Fibroblast of mammary gland (primary cell): ENCODE data around the gene SLC16A7.

Experiments used
- DNase-seq: peaks from one replicate; pipeline ENCODE4 v3.0.0-alpha.2; 2010; ENCODE audit warnings: low read depth
- H3K4me3 ChIP-seq: 2 replicates; pipeline ENCODE4 v1.5.1; 2011; ENCODE audit warnings: low read depth, mild to moderate bottlenecking, low read length, moderate library complexity; ENCODE audit not compliant: control insufficient read depth
- TF ChIP-seq, protein P1 (sequence below): conservative IDR thresholded peaks from 2 replicates; pipeline ENCODE4 v1.5.1; 2011; ENCODE audit warnings: low read depth, low read length, inconsistent platforms; ENCODE audit not compliant: control insufficient read depth, insufficient read depth

The SLC16A7 gene, protein sequence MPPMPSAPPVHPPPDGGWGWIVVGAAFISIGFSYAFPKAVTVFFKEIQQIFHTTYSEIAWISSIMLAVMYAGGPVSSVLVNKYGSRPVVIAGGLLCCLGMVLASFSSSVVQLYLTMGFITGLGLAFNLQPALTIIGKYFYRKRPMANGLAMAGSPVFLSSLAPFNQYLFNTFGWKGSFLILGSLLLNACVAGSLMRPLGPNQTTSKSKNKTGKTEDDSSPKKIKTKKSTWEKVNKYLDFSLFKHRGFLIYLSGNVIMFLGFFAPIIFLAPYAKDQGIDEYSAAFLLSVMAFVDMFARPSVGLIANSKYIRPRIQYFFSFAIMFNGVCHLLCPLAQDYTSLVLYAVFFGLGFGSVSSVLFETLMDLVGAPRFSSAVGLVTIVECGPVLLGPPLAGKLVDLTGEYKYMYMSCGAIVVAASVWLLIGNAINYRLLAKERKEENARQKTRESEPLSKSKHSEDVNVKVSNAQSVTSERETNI

DNA sequence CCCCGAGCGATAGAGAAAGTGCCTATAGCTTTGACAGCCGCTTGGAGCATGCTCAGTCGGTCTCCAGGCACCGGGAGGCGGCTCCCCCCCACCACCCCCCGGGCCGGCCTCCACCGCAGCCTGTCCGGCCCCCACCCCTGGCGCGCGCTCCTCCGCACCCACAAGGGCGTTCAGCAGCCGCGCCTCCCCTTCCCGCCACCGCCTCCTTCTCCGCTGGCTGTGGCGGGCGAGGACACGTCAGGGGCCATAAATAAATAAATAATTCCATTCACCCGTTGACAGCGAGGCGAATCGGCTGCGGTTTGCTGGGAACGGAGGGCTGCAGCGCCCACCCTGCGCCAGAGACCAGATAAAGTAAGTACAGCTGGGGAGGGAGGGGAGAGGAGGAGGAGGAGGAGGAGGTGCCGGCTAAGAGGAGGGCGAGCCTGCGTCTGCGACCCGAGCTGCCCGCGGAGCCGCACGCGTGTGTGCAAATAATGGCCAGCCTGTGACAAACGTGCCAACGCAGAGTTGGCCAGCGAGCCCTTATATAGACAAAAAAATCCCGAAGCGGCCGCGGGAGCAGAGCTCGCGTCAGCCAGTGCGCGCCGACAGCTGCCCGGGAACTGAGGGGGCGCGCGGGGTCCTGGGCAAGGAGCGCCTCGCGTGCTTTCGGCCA is at the start of gene SLC16A7:
TSS of gene SLC16A7 (plus strand) at position 147 of the 658 bp plus-strand sequence. CDS start 108,773 bp downstream, outside the sequence.
- DNase-seq, result peak; percentile 86
- peak within 1 kb of the TSS; percentile 76 for H3K4me3 ChIP-seq
- TF ChIP-seq, protein P1, sequence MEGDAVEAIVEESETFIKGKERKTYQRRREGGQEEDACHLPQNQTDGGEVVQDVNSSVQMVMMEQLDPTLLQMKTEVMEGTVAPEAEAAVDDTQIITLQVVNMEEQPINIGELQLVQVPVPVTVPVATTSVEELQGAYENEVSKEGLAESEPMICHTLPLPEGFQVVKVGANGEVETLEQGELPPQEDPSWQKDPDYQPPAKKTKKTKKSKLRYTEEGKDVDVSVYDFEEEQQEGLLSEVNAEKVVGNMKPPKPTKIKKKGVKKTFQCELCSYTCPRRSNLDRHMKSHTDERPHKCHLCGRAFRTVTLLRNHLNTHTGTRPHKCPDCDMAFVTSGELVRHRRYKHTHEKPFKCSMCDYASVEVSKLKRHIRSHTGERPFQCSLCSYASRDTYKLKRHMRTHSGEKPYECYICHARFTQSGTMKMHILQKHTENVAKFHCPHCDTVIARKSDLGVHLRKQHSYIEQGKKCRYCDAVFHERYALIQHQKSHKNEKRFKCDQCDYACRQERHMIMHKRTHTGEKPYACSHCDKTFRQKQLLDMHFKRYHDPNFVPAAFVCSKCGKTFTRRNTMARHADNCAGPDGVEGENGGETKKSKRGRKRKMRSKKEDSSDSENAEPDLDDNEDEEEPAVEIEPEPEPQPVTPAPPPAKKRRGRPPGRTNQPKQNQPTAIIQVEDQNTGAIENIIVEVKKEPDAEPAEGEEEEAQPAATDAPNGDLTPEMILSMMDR, result no peak

DNA sequence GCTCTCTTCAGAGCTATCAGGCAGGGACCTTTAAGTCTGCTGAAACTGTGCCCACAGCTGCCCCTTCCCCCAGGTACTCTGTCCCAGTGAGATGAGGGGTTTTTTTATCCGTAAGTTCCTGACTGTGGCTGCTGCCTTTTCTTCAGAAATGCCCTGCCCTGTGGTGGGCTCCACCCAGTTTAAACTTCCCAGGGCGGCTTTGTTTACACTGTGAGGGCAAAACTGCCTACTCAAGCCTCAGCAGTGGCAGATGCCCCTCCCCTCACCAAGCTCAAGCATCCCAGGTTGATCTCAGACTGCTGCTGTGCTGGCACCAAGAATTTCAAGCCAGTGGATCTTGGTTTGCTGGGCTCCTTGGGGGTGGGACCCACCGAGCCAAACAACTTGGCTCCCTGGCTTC is 46.9 kb upstream of the SLC16A7 start:
- no peak overlapping the region for H3K4me3 ChIP-seq
- no peak for DNase-seq
- TF ChIP-seq, protein P1, result no peak

DNA sequence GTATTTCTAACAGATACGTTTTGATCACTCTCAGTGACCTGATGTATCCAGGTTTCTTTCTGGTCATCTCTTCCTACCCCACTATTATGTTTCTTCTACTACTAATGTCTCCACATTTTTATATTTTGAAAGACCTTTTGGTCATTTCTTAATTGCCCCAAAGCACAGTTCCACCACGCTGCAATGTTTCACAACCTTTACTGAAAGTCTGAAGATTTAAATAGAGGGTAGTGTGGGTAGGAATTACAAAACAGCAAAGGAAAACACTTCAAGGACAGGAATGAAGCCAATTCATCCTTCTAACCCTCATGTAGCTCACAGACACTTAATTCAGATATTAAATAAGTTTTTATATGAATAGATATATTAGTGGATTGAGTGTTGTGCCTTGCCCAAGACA is 36.1 kb upstream of the SLC16A7 start:
- DNase-seq, result no peak
- TF ChIP-seq, protein P1, result no peak
- no peak overlapping the region for H3K4me3 ChIP-seq

DNA sequence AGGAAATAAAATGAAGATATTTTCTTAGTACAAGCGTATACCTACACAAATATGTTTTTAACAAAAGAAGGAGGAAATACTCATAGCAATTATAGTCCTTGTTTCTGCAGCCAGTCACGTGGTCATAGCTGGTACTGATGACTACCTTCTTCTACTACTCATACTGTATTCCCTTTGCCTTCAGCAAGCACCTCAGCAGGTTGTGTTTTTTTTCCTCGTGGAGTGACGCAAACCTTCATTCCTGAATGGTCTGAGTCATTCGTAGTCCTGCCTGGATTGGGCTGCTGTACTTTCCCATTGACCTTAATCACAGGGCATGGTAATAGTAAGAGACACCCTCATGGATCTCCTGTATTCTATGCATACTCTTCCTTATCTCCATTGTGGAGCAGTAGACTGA is 25.7 kb upstream of the SLC16A7 start:
- peak; percentile 34 for DNase-seq
- no peak overlapping the region for H3K4me3 ChIP-seq

DNA sequence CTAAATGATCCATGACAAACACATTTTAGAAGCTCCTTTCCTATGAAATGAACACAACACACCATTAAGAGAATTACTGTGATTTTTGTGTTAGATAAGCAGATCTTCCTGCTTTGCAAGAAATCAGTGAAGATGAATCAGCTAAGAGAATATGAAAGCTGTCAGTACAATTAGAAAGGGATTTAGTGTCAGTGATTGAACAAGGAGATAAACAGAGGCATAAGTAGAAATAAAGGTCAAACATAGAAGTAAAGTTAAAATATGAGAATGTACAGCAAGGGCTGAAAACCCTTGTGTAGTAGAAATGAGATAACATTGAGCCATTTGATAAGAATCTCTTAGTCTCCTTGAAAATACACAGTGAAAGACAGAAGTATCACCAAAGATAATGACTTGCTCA is 21.4 kb upstream of the SLC16A7 start:
- no peak overlapping the region for H3K4me3 ChIP-seq
- DNase-seq, result no peak
- TF ChIP-seq, protein P1, result no peak

More for the DNA sequence above, 25.7 kb upstream of the SLC16A7 start:
- TF ChIP-seq, protein P1, result no peak

DNA sequence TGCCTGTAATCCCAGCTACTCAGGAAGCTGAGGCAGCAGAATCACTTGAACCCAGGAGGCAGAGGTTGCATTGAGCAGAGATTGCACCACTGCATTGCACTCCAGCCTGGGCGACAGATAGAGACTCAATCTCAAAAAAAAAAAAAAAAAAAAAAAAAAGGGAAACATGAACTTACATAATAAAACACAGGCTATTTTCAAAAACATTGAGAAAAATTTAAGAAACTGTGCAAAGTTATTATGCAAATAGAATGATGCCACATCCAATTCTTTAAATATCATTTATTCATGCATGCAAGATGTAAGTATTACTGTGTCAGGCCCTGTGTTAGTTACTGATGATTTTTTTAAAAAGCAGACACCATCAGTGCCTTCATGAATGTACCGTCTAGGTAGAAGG is 20.0 kb upstream of the SLC16A7 start:
- no peak overlapping the region for H3K4me3 ChIP-seq
- no peak for DNase-seq
- TF ChIP-seq, protein P1, result no peak
